Tongue (tissue), 2 donors: ENCODE results near the gene TBXAS1. TPM values are rescaled to one million over a fixed set of nuclear protein-coding genes. Genes with fewer than 3 reads are reported as not detected.

Experiments
- DNase-seq: peaks from one replicate; pipeline ENCODE4 v3.0.0-alpha.2; 2015
- total RNA-seq: library from RNA; depleted of rRNA; stranded (reverse); fragments of >200 nt; gene quantifications from one replicate; pipeline ENCODE4 v1.2.3, GENCODE V29; 2014

TBXAS1 gene
- total RNA-seq, 1 donor from 2014 or later, result 7.6 TPM

DNA sequence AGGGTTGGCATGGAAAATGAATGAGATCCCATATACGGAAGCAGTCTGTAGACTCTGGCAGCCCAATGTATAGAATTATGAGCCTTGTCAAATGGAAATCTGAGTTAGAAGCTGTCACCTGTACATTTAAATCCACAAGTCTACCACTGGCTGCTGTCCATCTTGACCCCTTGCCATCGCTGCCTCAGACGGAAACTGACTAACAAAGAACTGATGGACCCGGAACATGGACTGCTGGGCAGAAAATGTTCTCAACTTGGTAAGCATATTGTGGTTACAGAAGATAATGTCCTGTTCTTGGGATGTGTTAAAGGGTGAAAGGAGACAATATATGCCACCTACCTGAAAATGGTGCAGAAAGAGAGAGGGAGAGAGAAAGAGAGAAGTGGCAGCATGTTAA lies 196.2 kb downstream of the TBXAS1 start:
- no peak for DNase-seq

GRCh38 chr7:140025814-140026433 lies 196.9 kb downstream of the TBXAS1 start:
- no peak for DNase-seq

DNA sequence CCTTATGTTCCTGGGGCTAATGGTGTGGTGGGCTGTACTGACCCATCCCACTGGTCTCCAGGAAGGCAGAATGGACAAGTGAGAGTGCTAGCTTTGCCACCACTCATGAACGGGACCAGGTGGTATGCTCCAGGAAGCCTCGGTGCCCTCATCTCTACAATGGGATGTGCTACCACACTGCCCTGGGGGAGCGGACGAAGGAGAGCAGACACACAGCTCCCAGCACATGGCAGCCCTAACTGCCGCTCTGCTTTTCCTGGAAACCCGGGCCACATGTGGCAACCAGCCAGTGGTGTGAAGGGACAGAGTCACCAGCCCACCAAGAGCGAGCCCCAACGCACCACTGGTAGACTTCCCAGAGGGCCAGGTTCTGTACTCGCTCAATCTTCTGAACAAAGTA lies 197.9 kb downstream of the TBXAS1 start:
- no peak for DNase-seq

- DNase-seq, result peak; percentile 51
Observed at GRCh38 chr7:140027858-140028257, 198.8 kb downstream of the TBXAS1 start.

DNA sequence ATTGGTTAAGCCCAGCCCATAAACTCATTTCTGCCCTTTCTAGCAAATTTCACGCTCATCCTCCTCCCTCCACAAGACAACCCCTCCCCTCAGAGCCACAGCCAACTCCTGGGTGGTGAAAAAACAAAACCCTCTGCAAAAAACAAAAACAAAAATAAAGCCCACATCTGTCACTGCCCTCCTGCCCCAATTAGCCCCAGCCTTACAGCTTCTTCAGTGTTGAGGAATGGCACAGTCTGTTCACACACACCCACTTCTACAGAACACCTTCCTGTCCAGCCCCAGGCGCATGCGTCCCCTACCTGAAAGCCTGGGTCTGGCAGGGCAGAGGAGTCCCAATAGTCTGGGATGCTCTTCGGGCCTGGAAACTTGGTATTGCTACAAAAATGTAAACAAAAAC lies 199.2 kb downstream of the TBXAS1 start:
- no peak for DNase-seq

DNA sequence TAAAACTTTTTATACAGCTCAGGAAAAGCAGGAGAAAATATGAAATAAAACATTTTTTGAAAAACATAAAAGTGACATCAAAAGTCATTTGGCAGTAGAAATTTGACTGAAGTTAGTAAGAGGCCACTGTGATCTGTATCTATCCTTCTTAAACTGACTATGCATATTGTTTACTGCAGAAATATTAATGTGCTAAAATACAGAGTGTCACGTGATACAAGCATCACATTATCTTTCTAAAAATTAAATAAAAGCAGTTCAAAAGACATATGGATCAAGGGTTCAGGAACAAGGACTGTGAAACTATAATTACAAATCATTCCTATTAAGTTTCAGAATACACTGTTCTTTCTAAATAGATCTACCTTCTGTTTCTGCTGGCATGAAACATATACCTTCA lies 200.0 kb downstream of the TBXAS1 start:
- DNase-seq, result no peak

DNA sequence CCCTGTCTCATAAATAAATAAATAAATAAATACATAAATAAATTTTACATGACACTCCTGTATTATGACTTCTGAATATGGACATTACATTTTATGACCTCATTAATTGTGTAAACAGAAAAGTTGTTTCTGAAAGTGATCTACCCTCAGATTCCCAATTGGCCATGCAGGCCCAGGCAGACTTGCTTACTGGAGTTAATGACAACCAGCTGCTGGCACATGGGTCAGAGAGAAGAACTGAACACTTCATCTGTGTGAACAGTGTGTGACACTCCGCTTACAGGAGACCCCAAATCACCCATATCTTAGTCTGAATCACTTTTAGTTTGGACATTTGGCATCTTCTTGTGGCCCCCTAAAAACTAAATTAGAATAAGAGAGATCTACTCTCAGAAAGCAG lies 202.3 kb downstream of the TBXAS1 start:
- DNase-seq, result peak; percentile 17

DNA sequence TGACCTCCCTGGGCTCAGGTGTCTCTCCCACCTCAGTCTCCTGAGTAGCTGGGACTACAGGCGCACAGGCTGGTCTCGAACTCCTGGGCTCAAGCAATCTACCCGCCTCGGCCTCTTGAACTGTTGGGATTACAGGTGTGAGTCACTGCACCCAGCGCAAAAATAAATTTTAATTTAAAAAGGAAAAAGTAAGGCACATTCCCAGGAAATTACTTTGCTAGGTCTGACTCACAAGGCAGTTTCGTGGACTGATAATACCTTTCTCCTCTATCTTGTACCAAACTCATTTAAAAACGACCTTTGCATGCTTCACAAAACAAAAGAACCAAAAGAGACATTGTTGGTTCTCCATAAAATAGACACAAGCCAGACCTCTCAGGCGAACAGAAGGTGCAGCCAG lies 204.0 kb downstream of the TBXAS1 start:
- DNase-seq, result no peak

- no peak for DNase-seq
Observed at GRCh38 chr7:140033779-140034363, 204.8 kb downstream of the TBXAS1 start.

DNA sequence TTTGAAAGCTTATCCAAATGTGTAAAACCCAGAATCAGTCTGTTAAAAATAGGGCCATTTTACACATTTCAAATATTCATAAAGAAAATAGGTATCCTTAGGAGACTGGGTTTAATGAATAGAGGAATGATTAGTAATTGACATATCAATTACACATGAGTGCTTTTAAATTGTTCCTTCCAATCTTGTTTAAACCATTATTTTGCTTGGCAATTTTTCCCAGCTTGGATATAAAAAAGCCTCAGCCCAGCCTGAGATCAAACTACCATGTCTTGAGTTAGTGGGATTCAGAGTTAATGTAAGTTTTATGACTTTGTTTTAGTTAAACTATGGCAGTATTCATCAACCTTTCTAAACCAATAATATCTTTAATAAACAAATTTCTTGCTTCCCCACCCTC lies 205.4 kb downstream of the TBXAS1 start:
- DNase-seq, result no peak

DNA sequence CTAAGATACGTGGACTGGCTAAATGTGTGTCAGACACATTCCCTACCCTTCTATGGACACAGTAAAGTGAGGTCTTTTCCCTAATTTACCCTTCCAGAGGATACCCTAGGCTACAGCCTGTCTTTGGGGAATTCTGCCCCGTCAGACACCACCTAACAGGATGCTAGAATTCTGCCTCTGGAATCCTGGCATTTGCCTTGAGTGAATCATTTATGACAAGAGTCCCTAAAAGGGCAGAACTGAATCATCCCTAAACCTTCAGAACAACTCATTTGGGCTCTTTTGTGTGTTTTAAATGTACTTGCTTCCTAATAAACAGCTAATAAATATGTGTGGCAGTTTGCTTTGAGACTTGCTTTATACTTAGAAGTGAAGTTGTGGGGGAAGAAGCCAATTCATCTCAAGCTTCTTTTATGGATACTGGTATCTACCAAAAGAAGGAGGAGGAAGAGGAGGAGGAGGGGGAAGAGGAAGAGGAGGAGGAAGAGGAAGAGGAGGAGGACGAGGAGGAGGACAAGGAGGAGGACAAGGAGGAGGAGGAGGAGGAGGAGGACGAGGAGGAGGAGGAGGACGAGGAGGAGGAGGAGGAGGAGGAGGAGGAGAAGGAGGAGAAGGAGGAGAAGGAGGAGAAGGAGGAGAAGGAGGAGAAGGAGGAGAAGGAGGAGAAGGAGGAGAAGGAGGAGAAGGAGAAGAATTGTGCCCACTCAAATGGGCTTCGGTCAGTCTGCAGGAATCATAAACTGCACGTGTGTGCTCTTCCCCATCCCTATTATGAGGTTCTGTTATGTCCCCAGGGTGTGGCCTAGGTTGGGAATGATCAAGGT lies 206.5 kb downstream of the TBXAS1 start:
- no peak for DNase-seq

- no peak for DNase-seq
Observed at GRCh38 chr7:140036224-140036962, 207.3 kb downstream of the TBXAS1 start.

GRCh38 chr7:140039066-140039465 lies 210.0 kb downstream of the TBXAS1 start:
- no peak for DNase-seq

DNA sequence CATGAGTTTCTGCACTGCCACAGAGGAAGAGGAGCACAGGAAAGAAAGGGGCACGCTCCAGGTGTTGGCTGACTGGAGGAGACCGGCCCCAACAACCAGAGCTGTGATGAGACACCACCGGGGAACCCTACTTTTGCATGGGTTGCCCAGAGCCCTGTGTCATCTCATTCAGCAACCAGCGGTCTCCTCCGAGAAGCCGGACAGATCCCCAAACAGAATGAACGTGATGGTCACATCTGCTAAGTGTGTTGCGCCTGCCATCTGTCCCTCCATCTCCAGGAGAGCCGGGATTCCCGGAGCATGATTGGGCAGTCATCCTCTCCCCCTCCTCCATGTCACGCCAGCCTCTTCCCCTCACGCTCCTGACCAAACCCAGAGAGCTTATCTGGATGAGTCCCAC lies 210.8 kb downstream of the TBXAS1 start:
- no peak for DNase-seq

DNA sequence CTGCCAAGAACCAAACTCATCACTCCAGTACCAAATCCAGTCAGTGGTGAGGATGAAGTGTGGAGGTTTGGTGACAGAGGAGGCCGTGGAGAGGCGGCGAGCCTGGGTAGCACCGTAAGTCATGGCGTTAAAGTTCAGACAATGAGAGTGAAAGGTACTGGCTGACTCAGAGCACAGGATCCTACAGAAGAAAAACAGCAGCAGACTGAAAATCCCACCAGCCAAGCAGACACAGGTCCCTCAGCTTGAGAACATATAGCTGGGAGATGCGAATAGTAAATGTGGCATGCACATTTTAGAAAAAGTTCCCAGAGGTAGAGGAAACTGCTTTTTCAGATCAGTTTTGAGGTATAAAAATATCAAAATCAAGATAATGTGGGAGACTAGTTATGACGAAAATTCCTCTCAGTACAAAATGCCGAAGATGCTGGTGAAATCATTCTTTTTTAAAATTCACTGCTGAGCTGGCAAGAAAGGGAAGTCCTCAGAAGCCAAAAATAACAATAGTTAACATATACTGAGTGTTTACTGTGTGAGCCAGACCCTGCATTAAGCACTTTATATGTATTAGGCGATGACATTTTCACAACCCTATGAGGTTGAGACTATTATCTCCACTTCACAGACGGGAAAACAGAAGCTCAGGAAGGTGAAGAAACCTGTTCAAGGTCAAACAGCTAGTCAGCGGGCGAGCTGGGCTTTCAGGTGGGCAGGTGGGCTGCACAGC lies 212.8 kb downstream of the TBXAS1 start:
- no peak for DNase-seq

DNA sequence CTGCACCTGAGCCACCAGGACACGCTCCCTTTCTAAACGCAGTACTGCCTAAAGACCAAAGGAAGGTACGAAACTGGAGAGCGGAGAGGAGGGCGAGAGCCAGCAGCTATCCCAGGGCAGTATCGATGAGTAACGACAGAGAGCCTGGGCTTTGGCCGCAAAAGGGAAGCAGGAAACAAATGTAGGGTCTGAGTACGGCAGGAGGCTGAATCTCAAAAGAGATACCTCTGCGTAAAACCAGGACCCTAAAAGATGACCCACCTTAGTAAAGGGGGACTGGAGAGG lies 213.3 kb downstream of the TBXAS1 start:
- DNase-seq, result no peak

DNA sequence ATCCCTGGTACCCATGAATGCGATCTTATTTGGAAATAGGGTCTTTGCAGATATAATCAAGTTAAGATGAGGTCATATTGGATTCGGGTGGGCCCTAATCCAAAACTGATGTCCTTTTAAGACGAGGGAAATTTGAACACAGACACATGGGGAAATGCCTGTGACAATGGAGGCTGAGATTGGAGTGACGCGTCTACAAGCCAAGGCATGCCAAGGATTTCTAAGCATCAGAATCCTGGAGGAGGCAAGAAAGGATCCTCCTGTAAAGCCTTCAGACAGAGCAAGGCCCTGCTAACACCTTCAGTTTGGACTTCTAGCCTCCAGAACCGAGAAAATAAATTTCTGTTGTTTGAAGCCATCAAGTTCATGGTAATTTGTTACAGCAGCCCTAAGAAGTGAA lies 215.2 kb downstream of the TBXAS1 start:
- DNase-seq, result no peak

GRCh38 chr7:140045697-140046096 lies 216.6 kb downstream of the TBXAS1 start:
- DNase-seq, result no peak

DNA sequence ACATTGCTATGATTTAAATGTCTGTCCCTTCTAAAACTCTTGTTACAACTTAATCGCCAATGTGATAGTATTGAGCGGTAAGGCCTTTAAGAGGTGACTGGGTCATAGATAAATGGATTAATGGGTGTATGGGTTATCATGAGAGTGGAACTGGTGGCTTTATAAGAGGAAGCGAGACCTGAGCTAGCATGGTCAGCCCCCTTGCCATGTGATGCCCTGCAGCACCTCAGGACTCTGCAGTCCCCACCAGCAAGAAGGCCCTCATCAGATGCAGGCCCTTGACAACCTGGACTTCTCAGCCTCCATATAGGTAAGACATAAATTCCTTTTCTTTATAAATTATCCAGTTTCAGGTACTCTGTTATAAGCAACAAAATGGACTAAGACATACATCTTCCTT lies 218.1 kb downstream of the TBXAS1 start:
- DNase-seq, result no peak

- no peak for DNase-seq
Observed at GRCh38 chr7:140048138-140048537, 219.1 kb downstream of the TBXAS1 start.

DNA sequence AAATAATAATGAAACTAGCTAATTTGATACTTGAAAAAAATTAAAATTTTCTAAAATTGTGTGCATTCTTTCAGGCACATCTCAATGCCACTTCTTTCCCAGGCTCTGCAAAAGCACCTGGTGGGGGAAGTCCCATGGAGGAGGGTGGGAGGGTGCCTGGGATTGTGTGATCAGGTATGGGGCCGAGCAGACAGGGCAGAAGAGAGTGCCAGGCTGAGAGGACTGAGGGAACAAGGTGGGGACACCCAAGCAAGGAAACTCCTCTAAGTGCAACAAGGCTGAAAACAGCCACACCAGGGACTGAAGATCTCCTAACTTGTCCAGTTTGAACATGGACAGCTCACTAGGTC lies 219.9 kb downstream of the TBXAS1 start:
- no peak for DNase-seq

GRCh38 chr7:140049339-140050024 lies 220.4 kb downstream of the TBXAS1 start:
- DNase-seq, result no peak
